BJ (cell line): ENCODE measurements around the gene ZNF445. TPM values are rescaled to one million over a fixed set of nuclear protein-coding genes. Genes with fewer than 3 reads are reported as not detected.
"Not testable (repeated sequence)": the region's sequence is repeated elsewhere in the genome, so short reads cannot be mapped to it uniquely, and the experiment has no call there.

Experiments used
- CTCF ChIA-PET: fragments of 350-600 bp; formaldehyde crosslinking; extraction: SDS; loops from one replicate; lab custom pipeline; 2021; ENCODE audit warnings: antibody characterized with exemption, inconsistent platforms; lab: Yijun Ruan, JAX
- POLR2A ChIA-PET: fragments of 300-600 bp; sonication (Branson Sonifier 250); formaldehyde crosslinking; extraction: SDS; loops from one replicate; lab custom pipeline; 2021; ENCODE audit warnings: antibody characterized with exemption; lab: Charles Lee
- DNase-seq: peaks from one replicate; pipeline ENCODE4 v3.0.0-alpha.2; 2011; ENCODE audit warnings: low read depth
- H3K27me3 ChIP-seq: 2 replicates; pipeline ENCODE4 v1.6.0; 2011; ENCODE audit warnings: low read length; ENCODE audit not compliant: control insufficient read depth, insufficient read depth
- H3K36me3 ChIP-seq: 2 replicates; pipeline ENCODE4 v1.5.1; 2011; ENCODE audit warnings: low read length; ENCODE audit not compliant: control insufficient read depth, insufficient read depth
- H3K4me3 ChIP-seq: 2 replicates; pipeline ENCODE4 v1.5.1; 2011; ENCODE audit warnings: low read depth, mild to moderate bottlenecking, control low read depth, low read length
- polyA plus RNA-seq: library from polyadenylated mRNA; depleted of rRNA; stranded (reverse); fragments of >200 nt; gene quantifications from 2 replicates; pipeline ENCODE4 v1.2.3, GENCODE V29; 2011
- TF ChIP-seq, protein P1 (sequence below): IDR thresholded peaks from 2 replicates; pipeline ENCODE4 v1.5.1; 2011; ENCODE audit warnings: low read depth, mild to moderate bottlenecking, control low read depth, inconsistent platforms, low read length, moderate library complexity; ENCODE audit not compliant: insufficient read depth

The ZNF445 gene
- polyA plus RNA-seq, 1 experiment = 2.7 TPM

- TF ChIP-seq, protein P1, sequence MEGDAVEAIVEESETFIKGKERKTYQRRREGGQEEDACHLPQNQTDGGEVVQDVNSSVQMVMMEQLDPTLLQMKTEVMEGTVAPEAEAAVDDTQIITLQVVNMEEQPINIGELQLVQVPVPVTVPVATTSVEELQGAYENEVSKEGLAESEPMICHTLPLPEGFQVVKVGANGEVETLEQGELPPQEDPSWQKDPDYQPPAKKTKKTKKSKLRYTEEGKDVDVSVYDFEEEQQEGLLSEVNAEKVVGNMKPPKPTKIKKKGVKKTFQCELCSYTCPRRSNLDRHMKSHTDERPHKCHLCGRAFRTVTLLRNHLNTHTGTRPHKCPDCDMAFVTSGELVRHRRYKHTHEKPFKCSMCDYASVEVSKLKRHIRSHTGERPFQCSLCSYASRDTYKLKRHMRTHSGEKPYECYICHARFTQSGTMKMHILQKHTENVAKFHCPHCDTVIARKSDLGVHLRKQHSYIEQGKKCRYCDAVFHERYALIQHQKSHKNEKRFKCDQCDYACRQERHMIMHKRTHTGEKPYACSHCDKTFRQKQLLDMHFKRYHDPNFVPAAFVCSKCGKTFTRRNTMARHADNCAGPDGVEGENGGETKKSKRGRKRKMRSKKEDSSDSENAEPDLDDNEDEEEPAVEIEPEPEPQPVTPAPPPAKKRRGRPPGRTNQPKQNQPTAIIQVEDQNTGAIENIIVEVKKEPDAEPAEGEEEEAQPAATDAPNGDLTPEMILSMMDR = no peak
- peaks cover 6% of the 10 kb centered on the region for H3K36me3 ChIP-seq
- ChIA-PET POLR2A (interaction anchor here (0.5 kb wide), 1 partner anchor 21 kb away, joined by 4 read pairs; no protein-coding TSS in a partner anchor), CTCF (no interaction called here)
- H3K4me3 ChIP-seq = no peak overlapping the region
- no peaks in the 10 kb centered on the region for H3K27me3 ChIP-seq
- DNase-seq = no peak
These were observed 8.6 kb downstream of the ZNF445 start for GRCh38 chr3:44468572-44469520.

DNA sequence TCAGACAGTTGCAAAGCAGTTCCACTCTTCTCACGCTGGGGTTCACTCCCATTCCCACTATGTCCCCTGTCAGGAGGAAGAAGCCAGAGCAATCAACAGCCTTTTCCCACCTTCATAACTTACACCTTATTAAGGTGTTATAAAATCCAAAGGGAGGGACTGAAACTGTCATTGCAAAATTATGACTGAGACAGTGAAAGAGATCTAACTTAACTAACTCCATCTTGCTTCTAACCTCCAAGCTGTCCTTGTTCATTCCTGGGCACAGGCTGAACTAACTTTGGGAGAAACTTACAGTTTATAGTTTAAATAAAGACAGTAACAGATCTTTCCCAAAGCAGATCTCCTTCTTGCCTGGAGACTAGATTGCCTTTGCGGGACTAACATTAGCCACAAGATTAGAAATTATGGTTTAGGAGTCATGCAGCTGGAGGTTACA, 9.4 kb downstream of the ZNF445 start:
- H3K36me3 ChIP-seq, CTCF ChIA-PET, H3K4me3 ChIP-seq, H3K27me3 ChIP-seq, DNase-seq: not testable (repeated sequence)
- POLR2A ChIA-PET = interaction anchor here (0.5 kb wide), 1 partner anchor 20 kb away, joined by 4 read pairs; no protein-coding TSS in a partner anchor

GRCh38 chr3:44467241-44467640, 10.2 kb downstream of the ZNF445 start:
- ChIA-PET POLR2A (no interaction called here), CTCF (interaction anchor here (1.0 kb wide), 1 partner anchor 143 kb away, joined by 5 read pairs; no protein-coding TSS in a partner anchor)
- H3K4me3 ChIP-seq = no peak overlapping the region
- no peaks in the 10 kb centered on the region for H3K27me3 ChIP-seq
- no peak for DNase-seq
- TF ChIP-seq, protein P1 = no peak
- peaks cover 9% of the 10 kb centered on the region for H3K36me3 ChIP-seq

- H3K27me3 ChIP-seq, DNase-seq, POLR2A ChIA-PET, CTCF ChIA-PET, H3K4me3 ChIP-seq: not testable (repeated sequence)
- peaks cover 13% of the 10 kb centered on the region for H3K36me3 ChIP-seq
These were observed 12.6 kb downstream of the ZNF445 start for GRCh38 chr3:44464920-44465319.

DNA sequence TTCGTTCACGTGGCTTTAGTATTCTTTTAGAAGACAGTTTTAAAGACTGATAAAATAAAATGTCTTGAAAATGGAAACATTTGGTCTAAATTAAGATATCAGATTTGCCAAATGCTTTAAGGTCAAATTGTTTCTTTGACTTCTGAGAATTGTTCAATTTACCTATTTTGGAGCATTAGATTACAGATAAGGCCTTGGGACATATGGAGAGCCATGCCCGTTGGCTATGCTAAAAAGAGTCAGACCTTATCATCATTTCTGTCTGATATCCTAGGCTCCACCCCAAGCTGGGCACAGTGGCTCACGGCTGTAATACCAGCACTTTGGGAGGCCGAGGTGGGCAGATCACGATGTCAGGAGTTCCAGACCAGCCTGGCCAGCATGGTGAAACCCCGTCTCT, 13.0 kb downstream of the ZNF445 start:
- POLR2A ChIA-PET = no interaction called here
- CTCF ChIA-PET = no interaction called here
- peaks cover 10% of the 10 kb centered on the region for H3K36me3 ChIP-seq

DNA sequence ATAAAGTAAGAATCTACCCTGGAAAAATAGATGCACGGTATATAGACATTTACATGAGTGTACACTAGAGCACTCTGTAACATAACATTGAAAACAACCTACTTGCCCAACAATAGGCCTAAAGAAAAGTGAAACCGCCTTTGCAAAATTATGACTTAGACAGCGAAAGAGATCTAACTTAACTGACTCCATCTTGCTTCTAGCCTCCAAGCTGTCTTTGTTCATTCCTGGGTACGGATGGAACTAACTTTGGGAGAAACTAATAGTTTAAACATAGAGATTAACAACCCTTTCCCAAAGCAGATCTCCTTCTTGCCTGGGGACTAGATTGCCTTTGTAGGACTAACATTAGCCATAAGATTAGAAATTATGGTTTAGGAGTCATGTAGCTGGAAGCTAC, 17.4 kb downstream of the ZNF445 start:
- peaks cover 16% of the 10 kb centered on the region for H3K36me3 ChIP-seq
- POLR2A ChIA-PET, CTCF ChIA-PET, DNase-seq, H3K4me3 ChIP-seq, H3K27me3 ChIP-seq: not testable (repeated sequence)

More for the DNA sequence above, 13.0 kb downstream of the ZNF445 start:
- Histone ChIP-seq H3K27me3 (no peaks in the 10 kb centered on the region), H3K4me3 (no peak overlapping the region)
- no peak for DNase-seq
- TF ChIP-seq, protein P1 = no peak
